ACC112 (cell line): ENCODE data around the gene LRRC53.

Source experiments
- H2AFZ ChIP-seq: fragments of 200-600 bp; sonication (generic); one replicate; pipeline ENCODE4 v1.6.0; 2017; ENCODE audit warnings: antibody characterized with exemption, low read length; ENCODE audit not compliant: unreplicated experiment
- H3K27ac ChIP-seq: fragments of 200-600 bp; sonication (generic); 2 replicates; pipeline ENCODE4 v1.5.1; 2014; ENCODE audit warnings: low read depth, mild to moderate bottlenecking, antibody characterized with exemption, low read length, moderate library complexity
- H3K27me3 ChIP-seq: fragments of 200-600 bp; sonication (generic); 2 replicates; pipeline ENCODE4 v1.6.1; 2014; ENCODE audit warnings: mild to moderate bottlenecking, antibody characterized with exemption, low read length, moderate library complexity, mixed read lengths; ENCODE audit not compliant: insufficient read depth
- H3K36me3 ChIP-seq: fragments of 200-600 bp; sonication (generic); 2 replicates; pipeline ENCODE4 v1.6.1; 2016; ENCODE audit warnings: mild to moderate bottlenecking, antibody characterized with exemption, low read length, moderate library complexity, mixed read lengths; ENCODE audit not compliant: insufficient read depth
- H3K4me1 ChIP-seq: fragments of 200-600 bp; sonication (generic); one replicate; pipeline ENCODE4 v1.6.1; 2016; ENCODE audit warnings: low read length, mixed read lengths; ENCODE audit not compliant: insufficient read depth, unreplicated experiment, control insufficient read depth
- H3K4me3 ChIP-seq: fragments of 200-600 bp; sonication (generic); 2 replicates; pipeline ENCODE4 v1.5.1; 2014; ENCODE audit warnings: mild to moderate bottlenecking, low read depth, low read length
- H3K79me2 ChIP-seq: fragments of 200-600 bp; sonication (generic); one replicate; pipeline ENCODE4 v1.6.0; 2016; ENCODE audit warnings: low read length; ENCODE audit not compliant: control insufficient read depth, unreplicated experiment, insufficient read depth

The LRRC53 gene

GRCh38 chr1:74512170-74512915 is at the start of gene LRRC53:
Gene LRRC53 (minus strand): TSS chr1:74512611. CDS start chr1:74483349, 29,262 bp downstream.
- no peaks in the 10 kb centered on the region for H3K4me1 ChIP-seq
- no peak within 1 kb of the TSS for H3K27ac ChIP-seq
- H3K79me2 ChIP-seq, result no peaks in the 10 kb centered on the region
- no peaks in the 10 kb centered on the region for H3K36me3 ChIP-seq
- H3K4me3 ChIP-seq, result no peak within 1 kb of the TSS
- H3K27me3 ChIP-seq, result peaks cover 13% of the 10 kb centered on the region
- no peak within 1 kb of the TSS for H2AFZ ChIP-seq

DNA sequence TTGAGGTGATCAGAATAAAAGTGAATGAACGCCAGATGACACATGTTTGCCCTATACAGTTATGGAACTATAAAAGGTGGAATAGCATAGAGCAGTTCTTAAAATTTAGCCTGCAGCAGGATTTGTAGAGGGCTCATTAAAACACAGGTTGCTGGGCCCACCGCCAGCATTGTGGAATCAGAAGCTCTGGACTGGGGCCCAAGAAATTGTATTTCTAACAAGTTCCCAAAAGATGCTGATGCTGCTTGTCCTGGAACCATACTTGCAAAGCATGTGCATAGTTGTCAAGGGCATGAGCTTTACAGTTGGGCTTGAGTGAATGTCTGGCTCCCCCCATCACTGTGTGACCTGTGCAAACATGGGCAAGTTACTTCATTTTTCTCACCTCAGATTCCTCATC is 37.5 kb upstream of the LRRC53 start:
- Histone ChIP-seq H3K27me3 (no peaks in the 10 kb centered on the region), H3K27ac (no peak overlapping the region), H3K4me1 (no peaks in the 10 kb centered on the region), H3K4me3 (no peak overlapping the region), H2AFZ (no peak overlapping the region), H3K36me3 (no peaks in the 10 kb centered on the region), H3K79me2 (no peaks in the 10 kb centered on the region)

GRCh38 chr1:74548961-74549750 is 36.7 kb upstream of the LRRC53 start:
- no peak overlapping the region for H3K27ac ChIP-seq
- H3K27me3 ChIP-seq, result no peaks in the 10 kb centered on the region
- H3K4me3 ChIP-seq, result no peak overlapping the region
- no peaks in the 10 kb centered on the region for H3K36me3 ChIP-seq
- H3K79me2 ChIP-seq, result no peaks in the 10 kb centered on the region
- H3K4me1 ChIP-seq, result no peaks in the 10 kb centered on the region
- H2AFZ ChIP-seq, result no peak overlapping the region

- no peaks in the 10 kb centered on the region; the same call in 1 of the 2 replicates for H3K27me3 ChIP-seq
- no peaks in the 10 kb centered on the region for H3K36me3 ChIP-seq
- no peak overlapping the region for H3K4me3 ChIP-seq
- H2AFZ ChIP-seq, result no peak overlapping the region
- H3K79me2 ChIP-seq, result no peaks in the 10 kb centered on the region
- H3K27ac ChIP-seq, result no peak overlapping the region
- no peaks in the 10 kb centered on the region for H3K4me1 ChIP-seq
These were observed 33.4 kb upstream of the LRRC53 start for GRCh38 chr1:74545821-74546220.

DNA sequence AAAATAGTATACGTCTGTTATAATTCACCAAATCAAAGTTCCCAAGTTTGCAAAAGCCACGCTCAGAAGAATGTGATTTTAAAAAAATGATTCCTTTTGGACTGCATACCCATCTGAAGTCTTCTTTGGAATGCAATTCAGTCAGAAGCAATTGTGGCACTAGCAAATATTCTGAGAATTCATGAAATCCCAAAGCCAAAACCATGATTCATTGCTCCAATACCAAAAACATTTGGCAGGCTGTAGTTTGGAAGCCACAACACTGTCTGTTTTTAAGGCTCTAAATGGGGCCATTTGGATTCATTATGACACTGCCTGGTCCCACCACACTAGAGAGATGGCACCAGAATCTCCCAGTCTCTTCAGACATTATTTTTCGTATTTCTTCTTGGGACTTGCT is 21.8 kb upstream of the LRRC53 start:
- H2AFZ ChIP-seq, result no peak overlapping the region
- no peaks in the 10 kb centered on the region for H3K27me3 ChIP-seq
- H3K27ac ChIP-seq, result no peak overlapping the region
- H3K4me1 ChIP-seq, result no peaks in the 10 kb centered on the region
- H3K4me3 ChIP-seq, result no peak overlapping the region
- no peaks in the 10 kb centered on the region for H3K36me3 ChIP-seq
- no peaks in the 10 kb centered on the region for H3K79me2 ChIP-seq

DNA sequence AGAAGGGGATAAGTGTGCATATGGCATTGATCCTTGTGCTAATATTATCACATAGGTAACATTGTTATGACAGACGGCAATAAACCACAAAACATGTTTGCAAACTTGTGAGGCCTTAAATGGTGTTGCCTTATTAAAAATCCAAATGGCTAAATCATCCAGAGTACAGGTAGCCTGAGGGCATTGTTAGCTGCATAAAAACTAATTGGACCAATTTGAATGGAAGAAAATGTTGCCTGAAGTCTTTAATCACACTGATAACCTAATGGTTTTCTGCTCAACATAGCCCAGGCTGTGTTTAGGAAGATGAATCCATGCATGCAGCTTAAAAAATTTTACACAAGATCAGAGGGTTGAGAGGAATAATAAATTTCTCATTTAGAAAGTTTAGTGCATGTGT is 19.4 kb upstream of the LRRC53 start:
- Histone ChIP-seq H3K79me2 (no peaks in the 10 kb centered on the region), H2AFZ (no peak overlapping the region), H3K4me3 (no peak overlapping the region), H3K36me3 (no peaks in the 10 kb centered on the region), H3K4me1 (no peaks in the 10 kb centered on the region), H3K27ac (no peak overlapping the region), H3K27me3 (no peaks in the 10 kb centered on the region)

GRCh38 chr1:74530892-74531291 is 18.5 kb upstream of the LRRC53 start:
- Histone ChIP-seq H3K79me2 (no peaks in the 10 kb centered on the region), H3K4me1 (no peaks in the 10 kb centered on the region), H3K27me3 (no peaks in the 10 kb centered on the region), H2AFZ (no peak overlapping the region), H3K4me3 (no peak overlapping the region), H3K36me3 (no peaks in the 10 kb centered on the region), H3K27ac (no peak overlapping the region)

- no peak overlapping the region for H3K4me3 ChIP-seq
- no peak overlapping the region for H3K27ac ChIP-seq
- no peaks in the 10 kb centered on the region for H3K4me1 ChIP-seq
These were observed 15.7 kb upstream of the LRRC53 start for GRCh38 chr1:74528123-74528522.

DNA sequence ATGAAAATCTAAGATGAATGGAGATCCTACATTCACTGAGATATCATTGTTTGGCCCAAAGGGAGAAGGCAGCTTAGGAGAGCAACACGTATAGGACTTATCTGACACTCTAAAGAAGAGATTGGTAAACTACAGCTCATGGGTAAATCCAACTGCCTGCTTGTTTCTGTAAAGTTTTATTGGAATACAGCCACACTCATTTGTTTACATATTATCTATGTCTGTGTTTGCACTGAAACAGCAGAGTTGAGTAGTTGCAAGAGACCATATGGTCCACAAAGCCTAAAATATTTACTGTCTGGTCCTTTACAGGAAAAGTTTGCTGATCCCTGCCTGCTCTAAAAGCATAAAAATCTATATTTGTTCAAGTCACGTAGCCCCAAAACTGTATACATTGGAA is 14.3 kb upstream of the LRRC53 start:
- no peaks in the 10 kb centered on the region for H3K79me2 ChIP-seq
- no peak overlapping the region for H3K27ac ChIP-seq
- H3K36me3 ChIP-seq, result no peaks in the 10 kb centered on the region
- H3K27me3 ChIP-seq, result no peaks in the 10 kb centered on the region
- H3K4me3 ChIP-seq, result no peak overlapping the region
- no peak overlapping the region for H2AFZ ChIP-seq
- no peaks in the 10 kb centered on the region for H3K4me1 ChIP-seq

More at GRCh38 chr1:74528123-74528522, 15.7 kb upstream of the LRRC53 start:
- Histone ChIP-seq H3K36me3 (no peaks in the 10 kb centered on the region), H3K27me3 (no peaks in the 10 kb centered on the region), H2AFZ (no peak overlapping the region), H3K79me2 (no peaks in the 10 kb centered on the region)

- H2AFZ ChIP-seq, result no peak overlapping the region
- no peak overlapping the region for H3K4me3 ChIP-seq
- H3K36me3 ChIP-seq, result no peaks in the 10 kb centered on the region
- no peaks in the 10 kb centered on the region for H3K4me1 ChIP-seq
- no peak overlapping the region for H3K27ac ChIP-seq
- H3K27me3 ChIP-seq, result no peaks in the 10 kb centered on the region
- no peaks in the 10 kb centered on the region for H3K79me2 ChIP-seq
These were observed 11.6 kb upstream of the LRRC53 start for GRCh38 chr1:74523873-74524480.
